ENCODE measurements around the gene TBPL1.

DNA sequence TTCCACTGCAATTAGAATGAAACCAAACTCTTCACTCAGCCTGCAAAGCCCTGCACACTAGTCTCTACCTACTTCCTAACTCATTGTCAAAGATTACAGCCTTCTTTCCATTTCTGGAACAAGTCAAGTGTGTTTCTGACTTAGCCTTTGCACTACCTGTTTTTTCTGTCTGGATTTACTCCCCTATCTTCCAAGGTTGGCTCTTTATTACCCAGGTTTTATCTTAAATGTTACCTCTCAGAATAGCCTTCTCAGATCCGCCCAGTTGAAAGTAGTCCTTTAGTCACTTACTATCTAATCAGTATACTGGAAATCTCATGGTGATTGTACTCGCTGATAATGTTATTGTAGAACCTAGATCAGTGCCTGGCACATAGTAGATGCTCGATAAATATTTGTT, 42.7 kb downstream of the TBPL1 start:
- TF ChIP-seq, protein P1, sequence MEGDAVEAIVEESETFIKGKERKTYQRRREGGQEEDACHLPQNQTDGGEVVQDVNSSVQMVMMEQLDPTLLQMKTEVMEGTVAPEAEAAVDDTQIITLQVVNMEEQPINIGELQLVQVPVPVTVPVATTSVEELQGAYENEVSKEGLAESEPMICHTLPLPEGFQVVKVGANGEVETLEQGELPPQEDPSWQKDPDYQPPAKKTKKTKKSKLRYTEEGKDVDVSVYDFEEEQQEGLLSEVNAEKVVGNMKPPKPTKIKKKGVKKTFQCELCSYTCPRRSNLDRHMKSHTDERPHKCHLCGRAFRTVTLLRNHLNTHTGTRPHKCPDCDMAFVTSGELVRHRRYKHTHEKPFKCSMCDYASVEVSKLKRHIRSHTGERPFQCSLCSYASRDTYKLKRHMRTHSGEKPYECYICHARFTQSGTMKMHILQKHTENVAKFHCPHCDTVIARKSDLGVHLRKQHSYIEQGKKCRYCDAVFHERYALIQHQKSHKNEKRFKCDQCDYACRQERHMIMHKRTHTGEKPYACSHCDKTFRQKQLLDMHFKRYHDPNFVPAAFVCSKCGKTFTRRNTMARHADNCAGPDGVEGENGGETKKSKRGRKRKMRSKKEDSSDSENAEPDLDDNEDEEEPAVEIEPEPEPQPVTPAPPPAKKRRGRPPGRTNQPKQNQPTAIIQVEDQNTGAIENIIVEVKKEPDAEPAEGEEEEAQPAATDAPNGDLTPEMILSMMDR (optimal IDR thresholded peaks at IDR 0.05 in 1 of 3, IDR thresholded peaks at IDR 0.05 in 1 of 3, conservative IDR thresholded peaks at IDR 0.05 in 1 of 3; ENCODE audit: extremely low read depth in 1 of 3, insufficient read depth in 2 of 3, low read length in 3 of 3) = no peak
- no peak for TF ChIP-seq EZH2 (IDR thresholded peaks at IDR 0.05; ENCODE audit: low read length)
